Esophagus squamous epithelium (tissue), 4 donors: ENCODE measurements around the gene MED26.

Source experiments
- CTCF ChIP-seq, 6 experiments: fragments of 450-650 bp in 4 of 6; fragments of 200-600 bp in 2 of 6; sonication (generic) in 2 of 6; IDR thresholded peaks; one replicate each; pipeline ENCODE4 v1.5.1; 2016 to 2019; ENCODE audit warnings: antibody characterized with exemption in 6 of 6, mild to moderate bottlenecking in 4 of 6, moderate library complexity in 4 of 6
- POLR2A ChIP-seq, 4 donors: fragments of 450-650 bp; IDR thresholded peaks; one replicate each; pipeline ENCODE4 v1.6.1; 2017; ENCODE audit warnings: antibody characterized with exemption in 4 of 4, mild to moderate bottlenecking in 4 of 4, moderate library complexity in 3 of 4

GRCh38 chr19:16659464-16659831, 31.4 kb upstream of the MED26 start:
- TF ChIP-seq CTCF (IDR thresholded peaks at IDR 0.05) (no peak), POLR2A (IDR thresholded peaks at IDR 0.05) (no peak)
